ENCODE data around the gene USE1.

Gene USE1

GRCh38 chr19:17235971-17236777, 21.0 kb downstream of the USE1 start:
- DNase-seq (ENCODE audit: low read depth in 2 of 2) = no peak

- no peak for DNase-seq (ENCODE audit: low read depth in 2 of 2)
Measured at GRCh38 chr19:17236811-17237543, 21.8 kb downstream of the USE1 start.

DNA sequence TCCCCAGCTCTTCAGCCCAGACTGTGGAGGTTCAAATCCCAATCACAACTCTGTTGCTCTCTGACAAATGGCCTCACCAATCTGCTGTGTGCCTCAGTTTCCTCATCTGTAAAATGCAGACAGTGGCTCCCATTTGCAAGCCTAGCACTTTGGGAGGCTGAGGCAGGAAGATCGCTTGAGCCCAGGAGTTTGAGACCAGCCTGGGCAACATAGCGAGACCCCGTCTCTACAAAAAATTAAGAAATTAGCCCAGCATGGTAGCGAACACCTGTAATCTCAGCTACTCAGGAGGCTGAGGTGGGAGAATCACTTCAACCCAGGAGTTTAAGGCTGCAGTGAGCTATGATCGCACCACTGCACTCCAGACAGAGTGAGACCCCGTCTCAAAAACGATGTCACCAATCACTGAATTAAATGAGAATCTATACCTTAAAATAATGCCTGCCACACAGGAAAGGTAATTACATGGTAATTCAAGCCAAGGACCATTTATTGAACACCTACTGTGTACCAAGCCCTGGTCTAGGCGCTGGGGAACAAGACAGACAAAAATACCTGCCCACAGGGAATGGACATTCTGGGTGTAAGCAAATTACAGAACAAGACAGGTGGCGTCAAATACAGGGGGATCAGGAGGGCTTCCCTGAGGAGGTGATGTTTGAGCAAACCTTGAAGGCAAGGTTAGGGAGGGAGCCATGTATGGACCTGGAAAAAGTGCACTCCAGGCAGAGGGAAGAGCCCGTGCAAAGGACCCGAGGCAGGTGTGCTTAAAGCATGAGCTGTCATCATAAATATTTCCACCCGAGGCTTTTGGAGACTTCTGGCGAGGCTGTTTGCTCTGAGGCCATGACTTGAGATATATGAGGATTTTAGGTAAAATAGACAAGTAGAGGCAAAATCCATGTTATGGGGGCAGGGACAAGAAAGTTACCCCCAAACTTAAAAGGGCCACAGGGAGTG, 22.9 kb downstream of the USE1 start:
- DNase-seq (ENCODE audit: low read depth in 2 of 2) = no peak

DNA sequence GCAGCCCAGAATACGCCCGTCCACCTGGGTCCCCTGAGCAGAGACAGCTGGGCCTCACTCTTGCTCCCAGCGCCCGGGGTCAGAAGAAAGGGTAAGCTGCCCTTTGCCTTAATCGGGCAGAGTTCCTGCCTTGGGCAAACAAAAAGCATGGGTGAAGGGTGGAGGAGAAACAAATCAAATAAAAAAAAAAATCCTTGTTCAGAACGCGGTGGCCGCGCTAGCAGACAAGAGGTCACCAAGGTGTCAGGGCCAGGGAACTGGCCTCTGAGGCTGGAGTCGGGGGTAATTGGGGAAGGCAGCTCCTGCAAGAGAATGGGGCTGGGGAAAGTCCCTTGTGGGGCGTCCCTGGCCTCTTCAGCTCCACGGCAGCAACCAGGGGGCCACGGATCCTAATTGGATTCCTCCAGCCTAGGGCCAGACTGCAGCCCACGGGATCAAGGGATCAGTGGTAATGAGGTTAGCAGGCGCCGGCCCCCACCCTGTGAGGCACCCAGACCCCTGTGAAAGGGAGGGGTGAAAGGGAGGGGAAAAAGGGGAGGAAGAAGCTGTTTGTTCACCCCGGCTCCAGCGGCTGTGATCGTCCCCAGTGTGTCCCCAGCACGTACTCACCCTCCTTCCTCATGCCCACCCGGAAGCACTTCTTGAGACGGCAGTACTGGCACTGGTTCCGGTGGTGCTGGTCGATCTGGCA, 25.1 kb downstream of the USE1 start:
- DNase-seq (ENCODE audit: low read depth in 2 of 2) = no peak

DNA sequence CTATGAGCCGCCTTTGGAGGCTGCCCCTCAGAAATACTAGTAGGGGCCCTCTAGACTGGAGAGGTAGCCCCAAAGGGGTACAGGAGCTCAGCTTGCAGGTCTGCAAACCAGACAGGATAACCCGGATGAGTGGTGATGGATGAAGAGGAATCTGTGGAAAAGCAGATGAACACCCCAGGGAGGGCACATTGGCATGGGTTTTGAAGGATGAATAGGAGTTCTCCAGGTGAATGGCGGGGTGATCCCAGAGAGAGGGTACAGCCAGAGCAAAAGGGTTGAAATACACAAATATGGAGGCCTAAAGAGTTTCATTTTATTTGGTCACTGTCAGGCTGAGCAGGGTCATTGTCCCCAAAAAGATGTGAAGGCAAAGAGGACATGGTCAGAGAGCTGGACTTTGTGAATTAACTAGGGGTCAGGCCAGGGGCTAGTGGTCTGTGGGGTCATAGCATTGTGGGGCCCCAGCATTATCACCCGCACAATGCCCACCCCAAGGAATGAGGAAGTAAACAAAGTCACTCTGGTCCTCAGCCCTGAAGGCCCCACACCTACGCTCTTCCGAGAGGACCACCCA, 25.8 kb downstream of the USE1 start:
- DNase-seq (ENCODE audit: low read depth in 2 of 2) = no peak

GRCh38 chr19:17242431-17243208, 27.5 kb downstream of the USE1 start:
- no peak for DNase-seq (ENCODE audit: low read depth in 2 of 2)

- DNase-seq (ENCODE audit: low read depth in 2 of 2) = no peak
Measured at GRCh38 chr19:17243211-17243829, 28.2 kb downstream of the USE1 start.

GRCh38 chr19:17243830-17244617, 28.9 kb downstream of the USE1 start:
- no peak for DNase-seq (ENCODE audit: low read depth in 2 of 2)

DNA sequence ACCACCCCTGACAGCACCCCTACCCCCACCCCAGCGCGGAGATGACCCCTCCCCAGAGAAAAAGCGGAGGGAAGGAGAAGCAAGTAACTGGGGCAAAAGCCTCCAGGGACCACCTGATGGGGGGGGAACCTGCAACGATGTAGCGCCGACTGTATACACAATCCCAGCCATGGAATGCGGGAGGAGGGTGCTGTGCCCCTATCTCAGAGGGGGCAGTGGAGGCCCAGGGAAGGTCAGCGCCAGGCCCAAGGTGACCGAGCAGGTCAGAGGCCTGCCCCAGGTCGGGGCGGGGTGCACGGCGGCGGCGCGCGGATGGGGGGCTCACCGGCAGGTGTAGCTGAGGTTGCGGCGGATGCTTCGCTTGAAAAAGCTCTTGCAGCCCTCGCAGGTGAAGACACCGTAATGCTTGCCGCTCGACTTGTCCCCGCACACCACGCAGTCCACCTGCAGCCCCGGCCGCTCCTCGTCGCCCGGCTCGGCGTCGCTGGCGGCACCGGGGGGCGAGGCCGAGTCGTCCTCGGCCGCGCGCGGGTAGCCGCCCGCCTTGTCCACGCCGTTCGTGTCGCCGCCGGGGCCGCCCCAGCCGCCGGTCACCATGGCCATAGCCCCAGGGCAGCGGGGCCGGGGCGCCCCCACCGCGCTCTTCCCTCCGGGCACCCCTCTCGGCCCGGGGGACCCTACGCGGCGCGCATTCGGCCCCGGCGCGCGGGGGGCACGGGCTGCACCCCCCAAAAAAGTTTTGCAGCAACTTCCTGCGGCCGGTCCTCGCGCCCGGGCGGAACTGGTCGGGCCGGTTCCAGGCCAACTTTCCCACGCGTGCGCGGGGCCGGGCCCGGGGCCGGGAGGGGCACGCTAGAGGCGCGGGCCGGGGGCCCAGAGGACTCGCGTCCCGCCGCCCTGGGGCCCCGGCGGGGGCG, 29.7 kb downstream of the USE1 start:
- no peak for DNase-seq (ENCODE audit: low read depth in 2 of 2)

DNA sequence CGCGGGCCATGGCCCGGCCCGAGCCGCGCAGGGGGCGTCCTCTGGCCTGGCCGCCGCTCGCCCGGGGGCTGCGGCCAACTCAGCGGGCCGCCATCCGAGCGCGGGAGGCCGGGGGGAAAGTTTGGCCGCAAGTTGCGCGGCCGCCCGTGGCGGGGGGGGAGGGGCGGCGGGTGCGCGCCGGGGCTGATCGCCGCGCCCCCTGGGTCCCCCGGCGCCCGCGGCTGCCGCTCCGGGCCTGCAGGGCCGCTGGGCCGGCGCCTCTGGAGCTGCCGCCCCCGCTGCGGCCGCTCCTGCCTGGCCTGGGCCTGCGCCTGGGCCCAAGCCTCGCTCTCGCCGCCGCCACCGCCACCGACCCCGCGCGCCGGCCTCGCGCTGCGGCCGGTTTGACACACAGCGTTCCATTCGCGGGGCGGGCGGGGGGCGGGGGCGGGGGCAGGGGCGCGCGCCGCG, 30.4 kb downstream of the USE1 start, which contains the start of gene NR2F6:
NR2F6 (minus strand) TSS at position 385 of the 450 bp plus-strand sequence. CDS start 699 bp downstream, outside the sequence.
- peak in 1 of 2 donors; percentile 23 for DNase-seq (ENCODE audit: low read depth in 2 of 2)

DNA sequence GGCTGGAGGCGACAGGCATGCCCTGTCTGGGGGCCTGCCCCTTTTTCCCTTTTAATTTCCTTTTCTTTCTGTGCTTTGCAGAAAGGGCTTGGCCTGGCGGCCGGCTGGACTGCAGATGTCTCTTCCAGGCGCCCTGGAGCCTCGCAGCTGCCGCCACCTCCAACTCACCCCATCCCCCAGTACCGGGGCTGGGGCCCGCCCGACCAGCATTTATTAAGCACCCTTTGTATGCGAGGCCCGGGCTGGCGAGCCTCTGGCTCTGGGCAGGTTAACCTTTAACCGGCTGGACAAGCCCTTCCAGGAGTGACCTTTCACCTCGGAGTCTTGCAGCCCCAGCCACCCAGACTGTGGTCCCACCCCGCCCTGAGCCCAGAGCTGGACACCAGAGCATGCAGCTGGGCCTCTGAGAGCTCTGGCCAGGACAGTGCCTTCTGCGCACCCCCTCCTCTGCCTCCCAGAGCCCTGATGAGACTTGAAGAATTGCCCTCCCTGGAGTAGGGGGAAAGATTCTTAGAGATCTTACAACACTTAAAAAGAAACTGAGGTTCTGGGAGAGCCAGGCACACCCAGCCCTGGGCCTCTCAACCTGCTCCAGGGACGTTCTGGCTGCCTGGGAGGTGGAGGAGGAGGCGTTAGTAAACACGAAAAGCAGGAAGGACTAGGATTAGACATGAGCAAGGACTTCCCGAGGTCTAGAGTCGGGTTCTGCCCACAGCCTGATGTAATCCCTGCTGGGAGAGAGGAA, 31.7 kb downstream of the USE1 start:
- DNase-seq (ENCODE audit: low read depth in 2 of 2) = no peak

GRCh38 chr19:17248011-17248776, 33.0 kb downstream of the USE1 start:
- no peak for DNase-seq (ENCODE audit: low read depth in 2 of 2)

- DNase-seq (ENCODE audit: low read depth in 2 of 2) = no peak
Measured at GRCh38 chr19:17249887-17250548, 34.9 kb downstream of the USE1 start.

DNA sequence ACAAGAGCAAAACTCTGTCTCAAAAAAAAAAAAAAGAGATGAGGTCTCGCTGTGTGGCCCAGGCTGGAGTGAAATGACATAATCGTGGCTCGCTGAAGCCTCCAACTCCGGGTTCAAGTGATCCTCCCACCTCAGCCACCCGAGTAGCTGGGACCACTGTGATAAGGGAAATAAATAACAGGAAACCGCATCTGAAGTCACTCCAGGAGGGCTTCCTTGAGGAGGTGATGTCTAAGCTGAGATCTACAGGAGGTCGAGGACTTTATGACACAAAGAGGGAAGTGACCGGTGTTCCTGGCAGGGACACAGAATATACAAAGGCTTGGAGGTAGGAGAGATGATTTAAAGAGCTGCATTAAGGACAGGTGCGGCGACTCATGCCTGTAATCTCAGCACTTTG, 39.5 kb downstream of the USE1 start:
- DNase-seq (ENCODE audit: low read depth in 2 of 2) = no peak

DNA sequence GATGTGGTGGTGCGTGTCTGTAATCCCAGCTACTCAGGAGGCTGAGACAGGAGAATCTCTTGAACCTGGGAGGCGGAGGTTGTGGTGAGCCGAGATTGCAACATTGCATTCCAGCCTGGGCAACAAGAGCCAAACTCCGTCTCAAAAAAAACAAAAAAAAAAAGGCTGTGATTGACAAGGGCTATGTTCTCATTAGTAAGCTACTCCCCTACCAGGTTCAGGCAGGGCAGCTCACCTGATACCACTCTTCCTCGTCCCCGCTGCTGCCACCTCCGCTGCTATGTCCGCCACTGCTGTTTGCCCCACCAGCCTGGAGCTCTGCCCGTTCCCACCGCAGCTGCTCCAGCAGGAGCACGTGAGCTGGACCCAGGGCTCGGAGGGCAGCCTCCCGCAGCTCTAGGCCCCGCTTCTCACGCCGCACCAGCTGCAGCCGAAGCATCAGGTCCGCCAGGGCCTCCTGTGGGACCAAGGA, 40.0 kb downstream of the USE1 start:
- DNase-seq (ENCODE audit: low read depth in 2 of 2) = no peak

- DNase-seq (ENCODE audit: low read depth in 2 of 2) = no peak
Measured at GRCh38 chr19:17256130-17256529, 41.0 kb downstream of the USE1 start.

Measured in stimulated activated CD4-positive, alpha-beta T cell treated with anti-CD3 and anti-CD28 coated beads, Interleukin-1b, Interleukin-23, amount 100 ng/mL, for 1 hour (primary cell).